ENCODE results near the gene TAS1R1.

- no peak for TF ChIP-seq EZH2 (IDR thresholded peaks at IDR 0.05; ENCODE audit: borderline replicate concordance, insufficient read depth, low read length, poor library complexity, severe bottlenecking)
- TF ChIP-seq, protein P1, sequence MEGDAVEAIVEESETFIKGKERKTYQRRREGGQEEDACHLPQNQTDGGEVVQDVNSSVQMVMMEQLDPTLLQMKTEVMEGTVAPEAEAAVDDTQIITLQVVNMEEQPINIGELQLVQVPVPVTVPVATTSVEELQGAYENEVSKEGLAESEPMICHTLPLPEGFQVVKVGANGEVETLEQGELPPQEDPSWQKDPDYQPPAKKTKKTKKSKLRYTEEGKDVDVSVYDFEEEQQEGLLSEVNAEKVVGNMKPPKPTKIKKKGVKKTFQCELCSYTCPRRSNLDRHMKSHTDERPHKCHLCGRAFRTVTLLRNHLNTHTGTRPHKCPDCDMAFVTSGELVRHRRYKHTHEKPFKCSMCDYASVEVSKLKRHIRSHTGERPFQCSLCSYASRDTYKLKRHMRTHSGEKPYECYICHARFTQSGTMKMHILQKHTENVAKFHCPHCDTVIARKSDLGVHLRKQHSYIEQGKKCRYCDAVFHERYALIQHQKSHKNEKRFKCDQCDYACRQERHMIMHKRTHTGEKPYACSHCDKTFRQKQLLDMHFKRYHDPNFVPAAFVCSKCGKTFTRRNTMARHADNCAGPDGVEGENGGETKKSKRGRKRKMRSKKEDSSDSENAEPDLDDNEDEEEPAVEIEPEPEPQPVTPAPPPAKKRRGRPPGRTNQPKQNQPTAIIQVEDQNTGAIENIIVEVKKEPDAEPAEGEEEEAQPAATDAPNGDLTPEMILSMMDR (IDR thresholded peaks at IDR 0.05; ENCODE audit: poor library complexity, severe bottlenecking), result no peak
- no peak for TF ChIP-seq POLR2AphosphoS5 (IDR thresholded peaks at IDR 0.05)
- no peak for TF ChIP-seq REST (IDR thresholded peaks at IDR 0.05; ENCODE audit: borderline replicate concordance)
- no peak for TF ChIP-seq TAF1 (IDR thresholded peaks at IDR 0.05; ENCODE audit: low read depth)
- no peak for TF ChIP-seq EP300 (conservative IDR thresholded peaks at IDR 0.05; ENCODE audit: poor library complexity, severe bottlenecking)
- no peak for TF ChIP-seq SMC3 (conservative IDR thresholded peaks at IDR 0.05; ENCODE audit: poor library complexity)
- no peak for TF ChIP-seq RAD21 (conservative IDR thresholded peaks at IDR 0.05)
- TF ChIP-seq MXI1 (conservative IDR thresholded peaks at IDR 0.05; ENCODE audit: poor library complexity, severe bottlenecking), result no peak
Observed at GRCh38 chr1:6512908-6513280, 42.2 kb upstream of the TAS1R1 start.

Data from neural cell (in vitro differentiated cells).